B cell (primary cell): ENCODE data around the gene CCNG2. TPM values are rescaled to one million over a fixed set of nuclear protein-coding genes. Genes with fewer than 3 reads are reported as not detected.

Experiments
- ATAC-seq: fragments of 200-7000 bp; cut with Tn5 transposase; one replicate; pipeline ENCODE4 v1.10.0; 2021; ENCODE audit warnings: low read depth, mild to moderate bottlenecking, moderate number of reproducible peaks, moderate library complexity
- CTCF ChIA-PET: fragments of 350-600 bp; sonication (Branson Sonifier 250); formaldehyde crosslinking; loops from one replicate; lab custom pipeline; 2021; ENCODE audit warnings: antibody characterized with exemption, inconsistent platforms; lab: Charles Lee
- POLR2A ChIA-PET: fragments of 350-600 bp; sonication (Branson Sonifier 250); formaldehyde crosslinking; loops from one replicate; lab custom pipeline; 2021; ENCODE audit warnings: antibody characterized with exemption; lab: Charles Lee
- DNase-seq: peaks from one replicate; pipeline ENCODE4 v3.0.0; 2013
- H2AFZ ChIP-seq: 2 replicates; pipeline ENCODE4 v1.6.1; 2012; ENCODE audit warnings: mild to moderate bottlenecking, low read depth, low read length; ENCODE audit not compliant: insufficient read depth, poor library complexity, severe bottlenecking
- H3K27ac ChIP-seq, 2 donors: 1 replicate in 1 of 2; 2 replicates in 1 of 2; pipeline ENCODE4 v1.5.1; 2012 to 2013; ENCODE audit warnings: low read length in 2 of 2, mild to moderate bottlenecking in 2 of 2, moderate library complexity in 1 of 2
- H3K27me3 ChIP-seq, 4 experiments: fragments of 200-600 bp in 1 of 4; sonication (generic) in 1 of 4; replicated peaks in 1 of 4; 1 replicate in 2 of 4; 2 replicates in 2 of 4; pipeline versions ENCODE4 v1.6.1 to v1.7.0; 2013 to 2016; ENCODE audit warnings: low read length in 3 of 4, mild to moderate bottlenecking in 2 of 4, mixed read lengths in 1 of 4, moderate library complexity in 1 of 4; ENCODE audit not compliant: insufficient read depth in 4 of 4, control insufficient read depth in 3 of 4; ENCODE audit errors: control extremely low read depth in 1 of 4
- H3K36me3 ChIP-seq, 2 experiments: replicated peaks in 1 of 2; 1 replicate in 1 of 2; 2 replicates in 1 of 2; pipeline versions ENCODE4 v1.6.1 to v1.7.1; 2013; ENCODE audit warnings: low read length in 1 of 2; ENCODE audit not compliant: insufficient read depth in 2 of 2, control insufficient read depth in 1 of 2; ENCODE audit errors: control extremely low read depth in 1 of 2, extremely low read depth in 1 of 2
- H3K4me1 ChIP-seq, 2 donors: fragments of 200-600 bp in 1 of 2; sonication (generic) in 1 of 2; 1 replicate in 1 of 2; 2 replicates in 1 of 2; pipeline versions ENCODE4 v1.5.1 to v1.6.1; 2013 to 2017; ENCODE audit warnings: low read length in 2 of 2; ENCODE audit not compliant: control insufficient read depth in 2 of 2, insufficient read depth in 2 of 2
- H3K4me2 ChIP-seq: replicated peaks from 2 replicates; pipeline ENCODE3; 2012; ENCODE audit warnings: mild to moderate bottlenecking, low read depth, low read length; ENCODE audit not compliant: poor library complexity, severe bottlenecking
- H3K4me3 ChIP-seq, 5 experiments: fragments of 200-600 bp in 1 of 5; sonication (generic) in 1 of 5; 1 replicate in 3 of 5; 2 replicates in 2 of 5; pipeline versions ENCODE4 v1.5.1 to v1.7.0; 2011 to 2016; ENCODE audit warnings: low read length in 4 of 5, mild to moderate bottlenecking in 4 of 5, low read depth in 2 of 5, control low read depth in 1 of 5, moderate library complexity in 1 of 5; ENCODE audit not compliant: insufficient read depth in 1 of 5; ENCODE audit errors: control extremely low read depth in 1 of 5, extremely low read depth in 1 of 5
- H3K79me2 ChIP-seq: fragments of 200-600 bp; sonication (generic); one replicate; pipeline ENCODE4 v1.6.0; 2016; ENCODE audit warnings: low read length; ENCODE audit not compliant: control insufficient read depth, insufficient read depth
- H3K9ac ChIP-seq: fragments of 200-600 bp; sonication (generic); 2 replicates; pipeline ENCODE4 v1.6.1; 2017; ENCODE audit warnings: mild to moderate bottlenecking, low read length, moderate library complexity
- H3K9me3 ChIP-seq, 3 donors: one replicate each; pipeline versions ENCODE4 v1.6.1 to v1.7.1; 2013; ENCODE audit warnings: low read length in 2 of 3; ENCODE audit not compliant: control insufficient read depth in 2 of 3, insufficient read depth in 1 of 3; ENCODE audit errors: control extremely low read depth in 1 of 3
- H4K20me1 ChIP-seq: 2 replicates; pipeline ENCODE4 v1.6.0; 2012; ENCODE audit warnings: mild to moderate bottlenecking, low read length; ENCODE audit not compliant: insufficient read depth, control insufficient read depth, poor library complexity, severe bottlenecking
- H3K27ac Mint-ChIP-seq: one replicate; pipeline ENCODE4 v1.8.0; 2021; ENCODE audit warnings: mixed read lengths
- H3K27me3 Mint-ChIP-seq: one replicate; pipeline ENCODE4 v1.8.0; 2021; ENCODE audit warnings: mixed read lengths
- H3K4me1 Mint-ChIP-seq: one replicate; pipeline ENCODE4 v1.8.0; 2021; ENCODE audit warnings: mixed read lengths
- H3K4me3 Mint-ChIP-seq: one replicate; pipeline ENCODE4 v1.8.0; 2021; ENCODE audit warnings: mixed read lengths
- H3K9me3 Mint-ChIP-seq: one replicate; pipeline ENCODE4 v1.8.0; 2022; ENCODE audit warnings: mixed read lengths; ENCODE audit not compliant: insufficient read depth
- EZH2 ChIP-seq: IDR thresholded peaks from 2 replicates; pipeline ENCODE4 v1.6.1; 2012; ENCODE audit warnings: borderline replicate concordance, low read depth, mild to moderate bottlenecking, moderate library complexity, low read length; ENCODE audit not compliant: insufficient read depth, poor library complexity, severe bottlenecking
- WGBS: methylation state at CpG from one replicate; pipeline ENCODE4 v1.1.5; 2013; ENCODE audit warnings: missing lambda C conversion rate; ENCODE audit not compliant: insufficient coverage; 5-methylcytosine and 5-hydroxymethylcytosine counted together
- intact Hi-C: fragments of 100-400 bp; cut with micrococcal nuclease; formaldehyde crosslinking; loops from one replicate; pipeline ENCODE4 v1.10.0; 2022
- polyA plus RNA-seq: library from polyadenylated mRNA; depleted of rRNA; stranded (reverse); fragments of >200 nt; gene quantifications from 2 replicates; pipeline ENCODE4 v1.2.3, GENCODE V29; 2012
- total RNA-seq, 2 donors: library from RNA; stranded (reverse); fragments of 120-200 nt in 1 of 2; gene quantifications; 1 replicate in 1 of 2; 2 replicates in 1 of 2; pipeline versions ENCODE4 v1.2.3 to v1.2.4, GENCODE V29; 2013 to 2022
- TF ChIP-seq, protein P1 (sequence below): fragments of 200-600 bp; IDR thresholded peaks from one replicate; pipeline ENCODE4 v1.8.0; 2022; ENCODE audit warnings: antibody characterized with exemption, mild to moderate bottlenecking

The CCNG2 gene
- total and polyA plus RNA-seq, 2 donors (not counting 1 experiment from before 2014, with no cell fraction given) = 39.9 to 71.9 TPM

DNA sequence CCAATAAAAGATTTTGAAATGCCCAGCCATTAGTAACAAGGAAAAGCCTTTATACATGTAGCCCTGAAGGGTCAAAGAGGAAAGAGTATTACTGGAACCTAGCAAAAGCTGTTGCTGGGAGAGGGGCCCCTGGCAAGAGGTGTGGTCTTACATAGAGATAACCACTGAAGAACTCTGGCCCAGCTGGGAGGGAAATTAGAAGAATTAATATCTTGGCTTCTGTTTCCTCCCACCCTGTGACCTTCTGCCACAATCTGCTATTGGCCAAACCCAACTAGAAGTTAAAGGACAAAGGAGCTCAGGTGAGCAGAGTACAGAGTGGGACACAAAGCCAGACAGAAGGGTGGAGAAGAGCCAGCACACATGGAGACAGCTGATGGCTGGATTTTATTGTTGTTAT lies 39.3 kb upstream of the CCNG2 start:
- H3K9ac ChIP-seq = no peak overlapping the region
- H3K4me3 ChIP-seq = no peak overlapping the region
- ChIA-PET POLR2A (no interaction called here), CTCF (interaction anchor here (1.0 to 1.6 kb wide), 2 partner anchors 22 to 86 kb away, joined by 5 to 6 read pairs; no protein-coding TSS in a partner anchor)
- peaks cover 13 to 16% of the 10 kb centered on the region in 2 donors for H3K4me1 ChIP-seq
- H3K27ac Mint-ChIP-seq = no peak overlapping the region
- intact Hi-C loops = no loop called here
- H2AFZ ChIP-seq = no peak overlapping the region
- no peak overlapping the region for H3K27ac ChIP-seq
- H4K20me1 ChIP-seq = no peaks in the 10 kb centered on the region
- TF ChIP-seq EZH2 = no peak
- TF ChIP-seq, protein P1, sequence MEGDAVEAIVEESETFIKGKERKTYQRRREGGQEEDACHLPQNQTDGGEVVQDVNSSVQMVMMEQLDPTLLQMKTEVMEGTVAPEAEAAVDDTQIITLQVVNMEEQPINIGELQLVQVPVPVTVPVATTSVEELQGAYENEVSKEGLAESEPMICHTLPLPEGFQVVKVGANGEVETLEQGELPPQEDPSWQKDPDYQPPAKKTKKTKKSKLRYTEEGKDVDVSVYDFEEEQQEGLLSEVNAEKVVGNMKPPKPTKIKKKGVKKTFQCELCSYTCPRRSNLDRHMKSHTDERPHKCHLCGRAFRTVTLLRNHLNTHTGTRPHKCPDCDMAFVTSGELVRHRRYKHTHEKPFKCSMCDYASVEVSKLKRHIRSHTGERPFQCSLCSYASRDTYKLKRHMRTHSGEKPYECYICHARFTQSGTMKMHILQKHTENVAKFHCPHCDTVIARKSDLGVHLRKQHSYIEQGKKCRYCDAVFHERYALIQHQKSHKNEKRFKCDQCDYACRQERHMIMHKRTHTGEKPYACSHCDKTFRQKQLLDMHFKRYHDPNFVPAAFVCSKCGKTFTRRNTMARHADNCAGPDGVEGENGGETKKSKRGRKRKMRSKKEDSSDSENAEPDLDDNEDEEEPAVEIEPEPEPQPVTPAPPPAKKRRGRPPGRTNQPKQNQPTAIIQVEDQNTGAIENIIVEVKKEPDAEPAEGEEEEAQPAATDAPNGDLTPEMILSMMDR = no peak
- H3K36me3 ChIP-seq = no peaks in the 10 kb centered on the region
- H3K4me3 Mint-ChIP-seq = no peak overlapping the region
- H3K4me1 Mint-ChIP-seq = peaks cover 22% of the 10 kb centered on the region
- no peak overlapping the region for H3K4me2 ChIP-seq
- ATAC-seq = no peak
- H3K27me3 ChIP-seq = no peaks in the 10 kb centered on the region
- no peaks in the 10 kb centered on the region for H3K79me2 ChIP-seq
- no peak for DNase-seq
- H3K9me3 ChIP-seq = no peaks in the 10 kb centered on the region
- no peaks in the 10 kb centered on the region for H3K27me3 Mint-ChIP-seq
- H3K9me3 Mint-ChIP-seq = no peaks in the 10 kb centered on the region

GRCh38 chr4:77120886-77121508 lies 36.0 kb upstream of the CCNG2 start:
- intact Hi-C loops = loop anchor here (1.0 kb wide), 1 partner anchor 82 kb away; no protein-coding TSS in a partner anchor
- Histone ChIP-seq H3K27me3 (no peaks in the 10 kb centered on the region), H3K79me2 (no peaks in the 10 kb centered on the region), H3K4me3 (no peak overlapping the region), H3K4me2 (peak overlapping the region; percentile 35), H3K36me3 (no peaks in the 10 kb centered on the region), H3K9me3 (no peaks in the 10 kb centered on the region), H3K27ac (no peak overlapping the region), H2AFZ (no peak overlapping the region), H3K9ac (no peak overlapping the region), H4K20me1 (no peaks in the 10 kb centered on the region), H3K4me1 (peaks cover 42 to 49% of the 10 kb centered on the region in 2 donors)
- 82% methylated on average over 5 of the region's 8 CpGs for WGBS
- TF ChIP-seq EZH2 = no peak
- TF ChIP-seq, protein P1 = peak; percentile 42
- Mint-ChIP-seq H3K27me3 (no peaks in the 10 kb centered on the region), H3K9me3 (no peaks in the 10 kb centered on the region), H3K4me3 (peak overlapping the region; percentile 49), H3K4me1 (peaks cover 53% of the 10 kb centered on the region), H3K27ac (peak overlapping the region; percentile 20)
- POLR2A ChIA-PET = interaction anchor here (0.8 to 1.3 kb wide), 2 partner anchors 36 to 46 kb away, joined by 4 to 12 read pairs; partner anchors contain the start of gene CCNG2
- DNase-seq (peak; percentile 47), ATAC-seq (peak; percentile 78)
- CTCF ChIA-PET = interaction anchor here (0.6 to 9.5 kb wide), 23 partner anchors 9 to 90 kb away, joined by 3 to 232 read pairs (median 5); partner anchors contain the start of gene CCNG2
